Neural progenitor cell (in vitro differentiated cells): Measurements from ENCODE around the gene ATP13A3. TPM values are rescaled to one million over a fixed set of nuclear protein-coding genes. Genes with fewer than 3 reads are reported as not detected.
"Not testable (repeated sequence)": the region's sequence is repeated elsewhere in the genome, so short reads cannot be mapped to it uniquely, and the experiment has no call there.

ENCODE experiments used
- DNase-seq: peaks from one replicate; pipeline ENCODE4 v3.0.0-alpha.2; 2016; ENCODE audit warnings: low spot score
- H2AFZ ChIP-seq: fragments of 200-600 bp; sonication (generic); replicated peaks from 2 replicates; pipeline ENCODE4 v1.6.1; 2016; ENCODE audit warnings: antibody characterized with exemption
- H3F3A ChIP-seq: fragments of 200-600 bp; sonication (generic); 2 replicates; pipeline ENCODE4 v1.6.1; 2016; ENCODE audit warnings: antibody characterized with exemption, low read depth
- H3K27ac ChIP-seq: fragments of 200-600 bp; sonication (generic); 2 replicates; pipeline ENCODE4 v1.5.1; 2016; ENCODE audit warnings: mild to moderate bottlenecking
- H3K27me3 ChIP-seq: fragments of 200-600 bp; sonication (generic); 2 replicates; pipeline ENCODE4 v1.6.1; 2016; ENCODE audit warnings: mild to moderate bottlenecking, moderate library complexity
- H3K36me3 ChIP-seq: fragments of 200-600 bp; sonication (generic); 2 replicates; pipeline ENCODE4 v1.5.1; 2016
- H3K4me1 ChIP-seq: fragments of 200-600 bp; sonication (generic); 2 replicates; pipeline ENCODE4 v1.6.1; 2016; ENCODE audit warnings: mixed run types
- H3K4me2 ChIP-seq: fragments of 200-600 bp; sonication (generic); 2 replicates; pipeline ENCODE4 v1.6.1; 2016
- H3K4me3 ChIP-seq: fragments of 200-600 bp; sonication (generic); 2 replicates; pipeline ENCODE4 v1.5.1; 2016
- H3K79me2 ChIP-seq: fragments of 200-600 bp; sonication (generic); 2 replicates; pipeline ENCODE4 v1.6.1; 2016; ENCODE audit warnings: low read depth
- H3K9ac ChIP-seq: fragments of 200-600 bp; sonication (generic); 2 replicates; pipeline ENCODE4 v1.6.1; 2016
- H3K9me3 ChIP-seq: fragments of 200-600 bp; sonication (generic); 2 replicates; pipeline ENCODE4 v1.5.1; 2016; ENCODE audit warnings: low read depth
- H4K20me1 ChIP-seq: fragments of 200-600 bp; sonication (generic); 2 replicates; pipeline ENCODE4 v1.6.1; 2016; ENCODE audit warnings: low read depth
- H3K27ac Mint-ChIP-seq: 3 replicates; pipeline ENCODE4 v1.8.0; 2021; ENCODE audit warnings: mixed read lengths
- H3K27me3 Mint-ChIP-seq: 2 replicates; pipeline ENCODE4 v1.8.0; 2022; ENCODE audit warnings: low read depth, mild to moderate bottlenecking, inconsistent platforms, moderate library complexity, mixed read lengths; ENCODE audit not compliant: insufficient read depth
- H3K36me3 Mint-ChIP-seq: 3 replicates; pipeline ENCODE4 v1.8.0; 2021; ENCODE audit warnings: mixed read lengths
- H3K4me1 Mint-ChIP-seq: 3 replicates; pipeline ENCODE4 v1.8.0; 2021; ENCODE audit warnings: mixed read lengths
- H3K4me3 Mint-ChIP-seq: 3 replicates; pipeline ENCODE4 v1.8.0; 2021; ENCODE audit warnings: mild to moderate bottlenecking, moderate library complexity, mixed read lengths
- H3K9me3 Mint-ChIP-seq: 3 replicates; pipeline ENCODE4 v1.8.0; 2020; ENCODE audit warnings: mixed read lengths
- EZH2 ChIP-seq: fragments of 200-600 bp; sonication (generic); IDR thresholded peaks from 2 replicates; pipeline ENCODE4 v1.6.1; 2017; ENCODE audit warnings: antibody characterized with exemption, mild to moderate bottlenecking, moderate library complexity
- EZH2phosphoT487 ChIP-seq: fragments of 200-600 bp; sonication (generic); IDR thresholded peaks from 2 replicates; pipeline ENCODE4 v1.6.1; 2017; ENCODE audit warnings: antibody characterized with exemption
- total RNA-seq: library from RNA; depleted of rRNA; stranded (reverse); fragments of >200 nt; gene quantifications from 2 replicates; pipeline ENCODE4 v1.2.3, GENCODE V29; 2015; ENCODE audit warnings: low replicate concordance
- TF ChIP-seq, protein P1 (sequence below): fragments of 200-600 bp; sonication (generic); IDR thresholded peaks from 2 replicates; pipeline ENCODE4 v1.5.1; 2017; ENCODE audit warnings: antibody characterized with exemption, mild to moderate bottlenecking

Gene ATP13A3
- total RNA-seq, 1 donor from 2014 or later = 105 TPM

DNA sequence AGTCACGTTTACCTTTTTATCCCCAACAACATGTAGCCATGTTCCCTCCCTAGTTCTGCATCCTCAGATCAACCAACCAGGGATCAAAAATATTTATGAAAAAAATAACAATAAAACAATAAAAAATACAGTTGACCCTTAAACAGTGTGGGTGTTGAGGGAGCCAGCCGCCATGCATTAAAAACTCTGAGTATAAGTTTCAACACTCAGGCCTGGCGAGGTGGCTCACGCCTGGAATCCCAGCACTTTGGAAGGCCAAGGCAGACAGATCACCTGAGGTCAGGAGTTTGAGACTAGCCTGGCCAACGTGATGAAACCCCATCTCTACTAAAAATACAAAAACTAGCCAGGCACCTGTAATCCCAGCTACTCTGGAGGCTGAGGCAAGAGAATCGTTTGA, 12.7 kb upstream of the ATP13A3 start:
- H3K4me2 ChIP-seq, H3K27me3 ChIP-seq, H3K27me3 Mint-ChIP-seq, H3K4me3 ChIP-seq, H2AFZ ChIP-seq, H3K27ac ChIP-seq, H3K36me3 Mint-ChIP-seq, H3K4me1 Mint-ChIP-seq, H3K27ac Mint-ChIP-seq, H3K4me3 Mint-ChIP-seq, H3K9ac ChIP-seq, H3K9me3 Mint-ChIP-seq, H3K36me3 ChIP-seq, H3K79me2 ChIP-seq, H3K9me3 ChIP-seq, DNase-seq, H3K4me1 ChIP-seq, H3F3A ChIP-seq, H4K20me1 ChIP-seq: not testable (repeated sequence)

GRCh38 chr3:194497799-194498575, 11.2 kb upstream of the ATP13A3 start:
- H3K4me3 ChIP-seq = no peak overlapping the region
- no peaks in the 10 kb centered on the region for H4K20me1 ChIP-seq
- H3K4me2 ChIP-seq = no peak overlapping the region
- no peak overlapping the region for H2AFZ ChIP-seq
- no peak overlapping the region for H3K4me3 Mint-ChIP-seq
- no peak for DNase-seq
- TF ChIP-seq, protein P1, sequence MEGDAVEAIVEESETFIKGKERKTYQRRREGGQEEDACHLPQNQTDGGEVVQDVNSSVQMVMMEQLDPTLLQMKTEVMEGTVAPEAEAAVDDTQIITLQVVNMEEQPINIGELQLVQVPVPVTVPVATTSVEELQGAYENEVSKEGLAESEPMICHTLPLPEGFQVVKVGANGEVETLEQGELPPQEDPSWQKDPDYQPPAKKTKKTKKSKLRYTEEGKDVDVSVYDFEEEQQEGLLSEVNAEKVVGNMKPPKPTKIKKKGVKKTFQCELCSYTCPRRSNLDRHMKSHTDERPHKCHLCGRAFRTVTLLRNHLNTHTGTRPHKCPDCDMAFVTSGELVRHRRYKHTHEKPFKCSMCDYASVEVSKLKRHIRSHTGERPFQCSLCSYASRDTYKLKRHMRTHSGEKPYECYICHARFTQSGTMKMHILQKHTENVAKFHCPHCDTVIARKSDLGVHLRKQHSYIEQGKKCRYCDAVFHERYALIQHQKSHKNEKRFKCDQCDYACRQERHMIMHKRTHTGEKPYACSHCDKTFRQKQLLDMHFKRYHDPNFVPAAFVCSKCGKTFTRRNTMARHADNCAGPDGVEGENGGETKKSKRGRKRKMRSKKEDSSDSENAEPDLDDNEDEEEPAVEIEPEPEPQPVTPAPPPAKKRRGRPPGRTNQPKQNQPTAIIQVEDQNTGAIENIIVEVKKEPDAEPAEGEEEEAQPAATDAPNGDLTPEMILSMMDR = no peak
- TF ChIP-seq EZH2phosphoT487 (no peak), EZH2 (no peak)
- H3K9me3 Mint-ChIP-seq = no peaks in the 10 kb centered on the region
- H3K27me3 Mint-ChIP-seq = peaks cover 2% of the 10 kb centered on the region
- no peak overlapping the region for H3K27ac Mint-ChIP-seq
- no peaks in the 10 kb centered on the region for H3K27me3 ChIP-seq
- H3K27ac ChIP-seq = no peak overlapping the region
- no peaks in the 10 kb centered on the region for H3K36me3 Mint-ChIP-seq
- no peaks in the 10 kb centered on the region for H3K4me1 Mint-ChIP-seq
- H3K79me2 ChIP-seq = no peaks in the 10 kb centered on the region
- no peaks in the 10 kb centered on the region for H3K4me1 ChIP-seq
- no peaks in the 10 kb centered on the region for H3K9me3 ChIP-seq
- H3K9ac ChIP-seq = no peak overlapping the region
- H3F3A ChIP-seq = no peaks in the 10 kb centered on the region
- no peaks in the 10 kb centered on the region for H3K36me3 ChIP-seq

GRCh38 chr3:194496217-194496919, 9.6 kb upstream of the ATP13A3 start:
- no peaks in the 10 kb centered on the region for H3K36me3 Mint-ChIP-seq
- H3F3A ChIP-seq = no peaks in the 10 kb centered on the region
- H4K20me1 ChIP-seq = no peaks in the 10 kb centered on the region
- H3K27ac ChIP-seq = no peak overlapping the region
- no peak overlapping the region for H3K4me3 Mint-ChIP-seq
- no peak overlapping the region for H3K9ac ChIP-seq
- no peaks in the 10 kb centered on the region for H3K36me3 ChIP-seq
- H3K4me1 Mint-ChIP-seq = no peaks in the 10 kb centered on the region
- H3K9me3 Mint-ChIP-seq = no peaks in the 10 kb centered on the region
- H3K4me2 ChIP-seq = no peak overlapping the region
- no peaks in the 10 kb centered on the region for H3K79me2 ChIP-seq
- no peaks in the 10 kb centered on the region for H3K4me1 ChIP-seq
- no peak overlapping the region for H3K4me3 ChIP-seq
- H3K27me3 Mint-ChIP-seq = peaks cover 2% of the 10 kb centered on the region
- H3K27ac Mint-ChIP-seq = no peak overlapping the region
- no peak overlapping the region for H2AFZ ChIP-seq
- no peak for DNase-seq
- no peaks in the 10 kb centered on the region for H3K27me3 ChIP-seq
- no peaks in the 10 kb centered on the region for H3K9me3 ChIP-seq
- TF ChIP-seq, protein P1 = no peak

GRCh38 chr3:194494951-194495374, 8.2 kb upstream of the ATP13A3 start:
- Histone ChIP-seq H3K27ac (no peak overlapping the region), H3K4me1 (no peaks in the 10 kb centered on the region), H3K36me3 (no peaks in the 10 kb centered on the region), H3K4me2 (no peak overlapping the region), H3K79me2 (no peaks in the 10 kb centered on the region), H3K4me3 (no peak overlapping the region), H3K9me3 (no peaks in the 10 kb centered on the region), H3F3A (no peaks in the 10 kb centered on the region), H4K20me1 (no peaks in the 10 kb centered on the region), H3K27me3 (no peaks in the 10 kb centered on the region), H3K9ac (no peak overlapping the region), H2AFZ (no peak overlapping the region)
- H3K4me1 Mint-ChIP-seq = no peaks in the 10 kb centered on the region
- no peaks in the 10 kb centered on the region for H3K9me3 Mint-ChIP-seq
- no peak for DNase-seq
- H3K27me3 Mint-ChIP-seq = no peaks in the 10 kb centered on the region
- no peak overlapping the region for H3K4me3 Mint-ChIP-seq
- H3K36me3 Mint-ChIP-seq = no peaks in the 10 kb centered on the region
- TF ChIP-seq EZH2 (no peak), EZH2phosphoT487 (no peak)
- TF ChIP-seq, protein P1 = no peak
- H3K27ac Mint-ChIP-seq = no peak overlapping the region

DNA sequence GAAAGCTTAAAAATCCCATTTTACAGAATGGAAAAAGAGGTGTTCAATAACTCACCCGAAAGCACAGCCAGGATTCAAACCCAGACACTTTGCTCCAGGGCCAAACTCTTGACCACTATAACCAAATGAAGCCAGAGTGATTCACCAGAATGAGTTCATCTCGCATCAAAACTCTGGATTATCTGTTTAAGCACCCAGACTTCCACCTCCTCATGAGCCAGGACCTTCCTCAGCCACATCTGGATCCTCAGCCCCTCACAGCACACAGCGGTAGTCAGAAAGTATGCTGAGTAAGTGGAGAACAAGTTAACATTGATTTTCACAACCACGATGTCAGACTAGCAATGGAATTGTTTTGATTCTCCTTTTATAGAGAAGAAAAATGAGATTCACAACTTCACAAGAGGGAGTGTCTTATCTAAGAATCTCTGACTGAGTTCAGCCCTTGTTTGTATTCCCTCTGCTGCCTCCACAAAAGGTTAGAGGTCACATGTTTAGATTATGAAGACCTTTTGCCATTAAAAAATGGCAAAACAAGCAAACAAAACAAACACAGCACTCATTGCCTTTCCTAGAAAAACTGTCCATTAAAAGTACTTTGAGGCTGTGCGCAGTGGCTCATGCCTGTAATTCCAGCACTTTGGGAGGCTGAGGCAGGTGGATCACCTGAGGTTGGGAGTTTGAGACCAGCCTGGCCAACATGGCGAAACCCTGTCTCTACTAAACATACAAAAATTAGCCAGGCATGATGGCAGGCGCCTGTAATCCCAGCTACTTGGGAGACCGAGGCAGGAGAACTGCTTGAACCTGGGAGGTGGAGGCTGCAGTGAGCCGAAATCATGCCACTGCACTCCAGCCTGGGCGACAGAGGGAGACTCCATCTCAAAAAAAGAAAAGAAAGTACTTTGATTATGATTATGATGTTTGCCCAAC, 7.5 kb upstream of the ATP13A3 start:
- not testable (repeated sequence) for H3K4me3 ChIP-seq, H3K27me3 ChIP-seq, DNase-seq, H3K9me3 ChIP-seq, H3K36me3 ChIP-seq, H4K20me1 ChIP-seq, H3K9me3 Mint-ChIP-seq, H3K4me3 Mint-ChIP-seq, H2AFZ ChIP-seq, H3K27ac ChIP-seq, H3K27ac Mint-ChIP-seq, H3K79me2 ChIP-seq, H3K27me3 Mint-ChIP-seq, H3F3A ChIP-seq, H3K36me3 Mint-ChIP-seq, H3K4me2 ChIP-seq, H3K4me1 ChIP-seq, H3K4me1 Mint-ChIP-seq, H3K9ac ChIP-seq
